Keratinocyte (primary cell): ENCODE data around the gene UBLCP1. TPM values are rescaled to one million over a fixed set of nuclear protein-coding genes. Genes with fewer than 3 reads are reported as not detected.

Experiments
- DNase-seq: peaks from one replicate; pipeline ENCODE4 v3.0.0-alpha.2; 2011; ENCODE audit warnings: low read depth, missing footprints, low spot score
- FAIRE-seq: peaks from 2 replicates; lab custom pipeline; 2011; peaks lifted over from hg19 to GRCh38; lab: Jason Lieb, UNC
- H2AFZ ChIP-seq: 2 replicates; pipeline ENCODE4 v1.6.0; 2012; ENCODE audit warnings: low read length, control low read depth, inconsistent platforms; ENCODE audit not compliant: control insufficient read depth
- H3K27ac ChIP-seq: 2 replicates; pipeline ENCODE4 v1.5.1; 2011; ENCODE audit warnings: low read length; ENCODE audit not compliant: control insufficient read depth, insufficient read depth
- H3K27me3 ChIP-seq: 3 replicates; pipeline ENCODE4 v1.6.0; 2011; ENCODE audit warnings: low read length; ENCODE audit not compliant: control insufficient read depth, insufficient read depth; ENCODE audit errors: extremely low read depth
- H3K36me3 ChIP-seq, 2 experiments: 2 replicates in 1 of 2; 3 replicates in 1 of 2; pipeline ENCODE4 v1.5.1; 2011; ENCODE audit warnings: low read length in 2 of 2, mild to moderate bottlenecking in 1 of 2; ENCODE audit not compliant: control insufficient read depth in 2 of 2, insufficient read depth in 2 of 2; ENCODE audit errors: extremely low read depth in 1 of 2
- H3K4me1 ChIP-seq: 3 replicates; pipeline ENCODE4 v1.5.1; 2011; ENCODE audit warnings: low read length; ENCODE audit not compliant: control insufficient read depth, insufficient read depth; ENCODE audit errors: extremely low read depth
- H3K4me2 ChIP-seq: 3 replicates; pipeline ENCODE4 v1.6.0; 2011; ENCODE audit warnings: low read depth, low read length; ENCODE audit not compliant: control insufficient read depth, insufficient read depth; ENCODE audit errors: extremely low read depth
- H3K4me3 ChIP-seq, 3 experiments: fragments of 200-600 bp in 1 of 3; sonication (generic) in 1 of 3; 2 replicates in 2 of 3; 3 replicates in 1 of 3; pipeline ENCODE4 v1.5.1; 2011 to 2016; ENCODE audit warnings: low read length in 3 of 3, mild to moderate bottlenecking in 3 of 3, control low read depth in 2 of 3, inconsistent platforms in 1 of 3, low read depth in 1 of 3, mixed read lengths in 1 of 3, mixed run types in 1 of 3, moderate library complexity in 1 of 3; ENCODE audit not compliant: control insufficient read depth in 2 of 3, insufficient read depth in 2 of 3; ENCODE audit errors: extremely low read depth in 1 of 3
- H3K79me2 ChIP-seq: 2 replicates; pipeline ENCODE4 v1.6.0; 2012; ENCODE audit warnings: low read length; ENCODE audit not compliant: control insufficient read depth, insufficient read depth
- H3K9ac ChIP-seq: 3 replicates; pipeline ENCODE4 v1.6.0; 2011; ENCODE audit warnings: low read length; ENCODE audit not compliant: control insufficient read depth, insufficient read depth; ENCODE audit errors: extremely low read depth
- H3K9me1 ChIP-seq: 3 replicates; pipeline ENCODE4 v1.6.0; 2011; ENCODE audit warnings: low read length; ENCODE audit not compliant: control insufficient read depth, insufficient read depth; ENCODE audit errors: extremely low read depth
- H3K9me3 ChIP-seq: 2 replicates; pipeline ENCODE4 v1.5.1; 2012; ENCODE audit warnings: low read depth, low read length; ENCODE audit not compliant: control insufficient read depth
- H4K20me1 ChIP-seq: 3 replicates; pipeline ENCODE4 v1.6.0; 2011; ENCODE audit warnings: low read length; ENCODE audit not compliant: control insufficient read depth, insufficient read depth; ENCODE audit errors: extremely low read depth
- EZH2 ChIP-seq: IDR thresholded peaks from one replicate; pipeline ENCODE4 v1.6.1; 2012; ENCODE audit warnings: inconsistent platforms, mild to moderate bottlenecking, low read length, moderate library complexity
- dilution Hi-C: fragments of 300-500 bp; cut with MboI; formaldehyde crosslinking; loops from one replicate; pipeline ENCODE4 v1.7.0; 2020; ENCODE audit warnings: low sequenced_read_pairs; ENCODE audit not compliant: extremely low pct_ligation_motif_present
- polyA plus RNA-seq, 5 experiments: library from polyadenylated mRNA; depleted of rRNA in 3 of 5; stranded (reverse) in 3 of 5; stranded (forward) in 1 of 5; unstranded in 1 of 5; fragments of >200 nt; gene quantifications; 1 replicate in 1 of 5; 2 replicates in 3 of 5; 3 replicates in 1 of 5; pipeline versions ENCODE4 v1.2.1 to v1.2.3, GENCODE V29; 2011 to 2012; ENCODE audit warnings: missing spikeins in 2 of 5, low read depth in 1 of 5, low replicate concordance in 1 of 5
- TF ChIP-seq, protein P1 (sequence below), 3 experiments: IDR thresholded peaks in 1 of 3; conservative IDR thresholded peaks in 1 of 3; optimal IDR thresholded peaks in 1 of 3; 2 replicates in 2 of 3; 3 replicates in 1 of 3; pipeline versions ENCODE3 to v1.5.1; 2011; ENCODE audit warnings: low read length in 3 of 3, mild to moderate bottlenecking in 3 of 3, moderate library complexity in 2 of 3, control low read depth in 1 of 3, inconsistent platforms in 1 of 3; ENCODE audit not compliant: insufficient read depth in 2 of 3; ENCODE audit errors: extremely low read depth in 1 of 3

The UBLCP1 gene
- polyA plus RNA-seq, 1 donor (not counting 4 experiments of a cell fraction or from before 2014, with no cell fraction given): 42.5 TPM

GRCh38 chr5:159215886-159216285 lies 47.2 kb upstream of the UBLCP1 start:
- DNase-seq: no peak
- Histone ChIP-seq H3K27me3 (no peaks in the 10 kb centered on the region), H3K9me1 (no peaks in the 10 kb centered on the region), H4K20me1 (no peaks in the 10 kb centered on the region), H3K36me3 (no peaks in the 10 kb centered on the region), H2AFZ (no peak overlapping the region), H3K4me2 (no peak overlapping the region), H3K9me3 (no peaks in the 10 kb centered on the region), H3K4me3 (no peak overlapping the region), H3K4me1 (peaks cover 28% of the 10 kb centered on the region), H3K9ac (no peak overlapping the region), H3K79me2 (no peaks in the 10 kb centered on the region), H3K27ac (no peak overlapping the region)
- no peak for FAIRE-seq
- TF ChIP-seq, protein P1, sequence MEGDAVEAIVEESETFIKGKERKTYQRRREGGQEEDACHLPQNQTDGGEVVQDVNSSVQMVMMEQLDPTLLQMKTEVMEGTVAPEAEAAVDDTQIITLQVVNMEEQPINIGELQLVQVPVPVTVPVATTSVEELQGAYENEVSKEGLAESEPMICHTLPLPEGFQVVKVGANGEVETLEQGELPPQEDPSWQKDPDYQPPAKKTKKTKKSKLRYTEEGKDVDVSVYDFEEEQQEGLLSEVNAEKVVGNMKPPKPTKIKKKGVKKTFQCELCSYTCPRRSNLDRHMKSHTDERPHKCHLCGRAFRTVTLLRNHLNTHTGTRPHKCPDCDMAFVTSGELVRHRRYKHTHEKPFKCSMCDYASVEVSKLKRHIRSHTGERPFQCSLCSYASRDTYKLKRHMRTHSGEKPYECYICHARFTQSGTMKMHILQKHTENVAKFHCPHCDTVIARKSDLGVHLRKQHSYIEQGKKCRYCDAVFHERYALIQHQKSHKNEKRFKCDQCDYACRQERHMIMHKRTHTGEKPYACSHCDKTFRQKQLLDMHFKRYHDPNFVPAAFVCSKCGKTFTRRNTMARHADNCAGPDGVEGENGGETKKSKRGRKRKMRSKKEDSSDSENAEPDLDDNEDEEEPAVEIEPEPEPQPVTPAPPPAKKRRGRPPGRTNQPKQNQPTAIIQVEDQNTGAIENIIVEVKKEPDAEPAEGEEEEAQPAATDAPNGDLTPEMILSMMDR (optimal IDR thresholded peaks at IDR 0.05 in 1 of 3, IDR thresholded peaks at IDR 0.05 in 1 of 3, conservative IDR thresholded peaks at IDR 0.05 in 1 of 3; ENCODE audit: extremely low read depth in 1 of 3, insufficient read depth in 2 of 3, low read length in 3 of 3): no peak
- TF ChIP-seq EZH2: no peak
- dilution Hi-C loops: no loop called here

DNA sequence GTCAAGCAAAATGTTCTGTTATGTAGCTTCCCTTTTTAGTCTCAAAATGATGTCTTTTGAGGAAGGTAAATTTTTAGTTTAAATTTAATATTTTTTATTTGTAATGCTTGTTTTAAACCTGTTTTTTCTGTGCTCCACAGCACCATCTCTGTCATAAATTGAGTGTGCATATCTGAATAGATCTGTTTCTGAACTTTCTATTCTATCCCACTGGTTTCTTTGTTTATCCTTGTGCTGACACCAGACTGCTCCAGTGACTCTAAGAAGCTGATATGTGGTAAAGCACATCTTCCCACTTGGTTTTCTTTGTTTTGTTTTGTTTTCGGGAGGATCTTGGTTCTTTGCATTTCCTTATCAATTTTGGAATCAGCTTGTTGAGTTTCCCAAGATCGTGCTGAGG lies 46.6 kb upstream of the UBLCP1 start:
- H3K9me3 ChIP-seq: no peaks in the 10 kb centered on the region
- no peak overlapping the region for H3K4me2 ChIP-seq
- no peak overlapping the region for H3K27ac ChIP-seq
- DNase-seq (no peak), FAIRE-seq (no peak)
- H3K4me1 ChIP-seq: peaks cover 28% of the 10 kb centered on the region
- no peak overlapping the region for H2AFZ ChIP-seq
- no peak for TF ChIP-seq EZH2
- TF ChIP-seq, protein P1 (optimal IDR thresholded peaks at IDR 0.05 in 1 of 3, IDR thresholded peaks at IDR 0.05 in 1 of 3, conservative IDR thresholded peaks at IDR 0.05 in 1 of 3; ENCODE audit: extremely low read depth in 1 of 3, insufficient read depth in 2 of 3, low read length in 3 of 3): no peak
- H3K79me2 ChIP-seq: no peaks in the 10 kb centered on the region
- no peaks in the 10 kb centered on the region for H3K36me3 ChIP-seq
- dilution Hi-C loops: no loop called here
- no peak overlapping the region for H3K4me3 ChIP-seq
- no peaks in the 10 kb centered on the region for H4K20me1 ChIP-seq
- H3K9me1 ChIP-seq: no peaks in the 10 kb centered on the region
- H3K9ac ChIP-seq: no peak overlapping the region
- H3K27me3 ChIP-seq: no peaks in the 10 kb centered on the region
